SK-N-SH (cell line): ENCODE data around the gene ASPG.

Experiments
- MXI1 ChIP-seq: IDR thresholded peaks from 2 replicates; pipeline ENCODE4 v1.6.1; 2012; ENCODE audit warnings: mild to moderate bottlenecking, low read depth, low read length, improper control_type of control experiment
- POLR2AphosphoS5 ChIP-seq: IDR thresholded peaks from 2 replicates; pipeline ENCODE4 v1.6.1; 2012; ENCODE audit warnings: low read depth, low read length
- REST ChIP-seq: IDR thresholded peaks from 2 replicates; pipeline ENCODE4 v1.6.1; 2012; ENCODE audit warnings: mild to moderate bottlenecking, low read depth, low read length, moderate library complexity
- RFX5 ChIP-seq: IDR thresholded peaks from 2 replicates; pipeline ENCODE4 v1.6.1; 2012; ENCODE audit warnings: mild to moderate bottlenecking, improper control_type of control experiment, low read length
- TAF1 ChIP-seq: IDR thresholded peaks from 2 replicates; pipeline ENCODE4 v1.6.1; 2012; ENCODE audit warnings: low read depth, mild to moderate bottlenecking, low read length, moderate library complexity, borderline replicate concordance
- TCF12 ChIP-seq: IDR thresholded peaks from 2 replicates; pipeline ENCODE4 v1.4.0; 2012
- TF ChIP-seq, protein P1 (sequence below): fragments of 200-600 bp; sonication (generic); IDR thresholded peaks from 2 replicates; pipeline ENCODE4 v1.6.1; 2017; ENCODE audit warnings: antibody characterized with exemption, mild to moderate bottlenecking, moderate library complexity
- TF ChIP-seq, protein P2 (sequence below): IDR thresholded peaks from 2 replicates; pipeline ENCODE4 v1.4.0; 2012; ENCODE audit warnings: low read depth

DNA sequence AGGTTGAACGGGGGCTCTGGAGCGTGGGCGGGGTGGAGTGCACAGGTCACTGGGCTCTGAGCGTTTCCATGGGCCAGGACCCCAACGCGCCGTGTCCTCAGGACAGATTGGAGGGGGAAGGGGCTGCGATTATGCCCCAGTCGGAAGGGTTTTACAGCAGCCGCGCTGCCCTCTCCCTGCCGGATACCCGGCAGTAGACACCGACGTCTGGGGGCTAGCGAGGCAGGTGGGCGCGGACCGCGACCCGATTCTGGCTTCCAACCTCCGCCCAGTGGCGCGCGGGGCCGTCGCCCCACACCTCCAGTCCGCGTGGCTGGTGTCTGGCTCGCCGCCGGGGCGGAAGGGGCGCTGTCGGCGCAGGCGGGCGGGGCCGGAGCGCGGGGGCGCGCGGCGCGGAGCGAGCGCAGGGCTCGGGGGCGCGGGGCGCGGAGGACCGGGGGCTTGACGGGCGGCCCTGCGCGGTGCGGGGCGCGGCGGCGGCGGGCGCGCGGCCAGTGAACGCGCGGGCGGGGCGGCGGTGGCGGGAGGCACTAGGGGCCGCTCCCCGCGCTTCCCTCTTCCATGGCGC is 50.5 kb downstream of the ASPG start:
- TF ChIP-seq POLR2AphosphoS5 = no peak
- TF ChIP-seq, protein P1, sequence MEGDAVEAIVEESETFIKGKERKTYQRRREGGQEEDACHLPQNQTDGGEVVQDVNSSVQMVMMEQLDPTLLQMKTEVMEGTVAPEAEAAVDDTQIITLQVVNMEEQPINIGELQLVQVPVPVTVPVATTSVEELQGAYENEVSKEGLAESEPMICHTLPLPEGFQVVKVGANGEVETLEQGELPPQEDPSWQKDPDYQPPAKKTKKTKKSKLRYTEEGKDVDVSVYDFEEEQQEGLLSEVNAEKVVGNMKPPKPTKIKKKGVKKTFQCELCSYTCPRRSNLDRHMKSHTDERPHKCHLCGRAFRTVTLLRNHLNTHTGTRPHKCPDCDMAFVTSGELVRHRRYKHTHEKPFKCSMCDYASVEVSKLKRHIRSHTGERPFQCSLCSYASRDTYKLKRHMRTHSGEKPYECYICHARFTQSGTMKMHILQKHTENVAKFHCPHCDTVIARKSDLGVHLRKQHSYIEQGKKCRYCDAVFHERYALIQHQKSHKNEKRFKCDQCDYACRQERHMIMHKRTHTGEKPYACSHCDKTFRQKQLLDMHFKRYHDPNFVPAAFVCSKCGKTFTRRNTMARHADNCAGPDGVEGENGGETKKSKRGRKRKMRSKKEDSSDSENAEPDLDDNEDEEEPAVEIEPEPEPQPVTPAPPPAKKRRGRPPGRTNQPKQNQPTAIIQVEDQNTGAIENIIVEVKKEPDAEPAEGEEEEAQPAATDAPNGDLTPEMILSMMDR = no peak
- TF ChIP-seq, protein P2, sequence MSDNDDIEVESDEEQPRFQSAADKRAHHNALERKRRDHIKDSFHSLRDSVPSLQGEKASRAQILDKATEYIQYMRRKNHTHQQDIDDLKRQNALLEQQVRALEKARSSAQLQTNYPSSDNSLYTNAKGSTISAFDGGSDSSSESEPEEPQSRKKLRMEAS = no peak
- TF ChIP-seq MXI1 = no peak
- no peak for TF ChIP-seq TCF12
- TF ChIP-seq REST = no peak
- TF ChIP-seq TAF1 = no peak
- TF ChIP-seq RFX5 = no peak
